NCI-H2196 (cell line): ENCODE results near the gene ABCG1.

Experiments used
- DNase-seq: peaks from one replicate; lab custom pipeline; 2025; ENCODE audit not compliant: unreplicated experiment; lab: John Stamatoyannopoulos, UW

Gene ABCG1

GRCh38 chr21:42303443-42303842, 84.5 kb downstream of the ABCG1 start:
- DNase-seq, result no peak

- no peak for DNase-seq
These were observed 85.9 kb downstream of the ABCG1 start for GRCh38 chr21:42304556-42305454.

- DNase-seq, result no peak
These were observed 86.8 kb downstream of the ABCG1 start for GRCh38 chr21:42305707-42306147.

GRCh38 chr21:42306366-42307035, 87.6 kb downstream of the ABCG1 start:
- DNase-seq, result no peak

- no peak for DNase-seq
These were observed 88.2 kb downstream of the ABCG1 start for GRCh38 chr21:42307106-42307505.

- DNase-seq, result no peak
These were observed 89.4 kb downstream of the ABCG1 start for GRCh38 chr21:42308161-42308913.

GRCh38 chr21:42308914-42309752, 90.2 kb downstream of the ABCG1 start:
- DNase-seq, result no peak

- peak; percentile 71 for DNase-seq
These were observed 90.8 kb downstream of the ABCG1 start for GRCh38 chr21:42309753-42310213.

- no peak for DNase-seq
These were observed 91.6 kb downstream of the ABCG1 start for GRCh38 chr21:42310411-42311001.

GRCh38 chr21:42311160-42311559, 92.2 kb downstream of the ABCG1 start:
- DNase-seq, result no peak

GRCh38 chr21:42311816-42312625, 93.1 kb downstream of the ABCG1 start:
- DNase-seq, result no peak

GRCh38 chr21:42312626-42313104, 93.7 kb downstream of the ABCG1 start:
- DNase-seq, result no peak

GRCh38 chr21:42313501-42313969, 94.6 kb downstream of the ABCG1 start:
- DNase-seq, result peak; percentile 32

GRCh38 chr21:42314616-42315295, 95.8 kb downstream of the ABCG1 start:
- DNase-seq, result no peak

GRCh38 chr21:42315296-42315891, 96.5 kb downstream of the ABCG1 start, which contains the start of gene TFF3:
TFF3 (minus strand) TSS chr21:42315409; CDS start chr21:42315374, 35 bp downstream.
- DNase-seq, result peak; percentile 95

GRCh38 chr21:42316891-42317290, 98.0 kb downstream of the ABCG1 start:
- no peak for DNase-seq

- peak; percentile 24 for DNase-seq
These were observed 98.4 kb downstream of the ABCG1 start for GRCh38 chr21:42317341-42317741.
